ENCODE data around the gene LPP.

The LPP gene

GRCh38 chr3:188299068-188299467 is 145.1 kb downstream of the LPP start:
- no peak for DNase-seq (ENCODE audit: low read depth in 2 of 2)

- no peak for DNase-seq (ENCODE audit: low read depth in 2 of 2)
These were observed 145.8 kb downstream of the LPP start for GRCh38 chr3:188299708-188300107.

GRCh38 chr3:188301147-188301546 is 147.2 kb downstream of the LPP start:
- DNase-seq (ENCODE audit: low read depth in 2 of 2): no peak

GRCh38 chr3:188303286-188303799 is 149.4 kb downstream of the LPP start:
- no peak for DNase-seq (ENCODE audit: low read depth in 2 of 2)

GRCh38 chr3:188303823-188304222 is 149.9 kb downstream of the LPP start:
- DNase-seq (ENCODE audit: low read depth in 2 of 2): no peak

GRCh38 chr3:188304501-188304900 is 150.5 kb downstream of the LPP start:
- DNase-seq (ENCODE audit: low read depth in 2 of 2): no peak

GRCh38 chr3:188305220-188305619 is 151.3 kb downstream of the LPP start:
- no peak for DNase-seq (ENCODE audit: low read depth in 2 of 2)

- no peak for DNase-seq (ENCODE audit: low read depth in 2 of 2)
These were observed 152.6 kb downstream of the LPP start for GRCh38 chr3:188306435-188307005.

GRCh38 chr3:188309437-188310269 is 155.7 kb downstream of the LPP start:
- DNase-seq (ENCODE audit: low read depth in 2 of 2): no peak

GRCh38 chr3:188310270-188310710 is 156.3 kb downstream of the LPP start:
- peak; percentile 35 to 39 for DNase-seq (ENCODE audit: low read depth in 2 of 2)

- DNase-seq (ENCODE audit: low read depth in 2 of 2): no peak
These were observed 161.6 kb downstream of the LPP start for GRCh38 chr3:188315553-188315952.

- DNase-seq (ENCODE audit: low read depth in 2 of 2): no peak
These were observed 162.2 kb downstream of the LPP start for GRCh38 chr3:188316021-188316722.

- DNase-seq (ENCODE audit: low read depth in 2 of 2): no peak
These were observed 162.7 kb downstream of the LPP start for GRCh38 chr3:188316723-188317070.

GRCh38 chr3:188319569-188319968 is 165.6 kb downstream of the LPP start:
- peak in 1 of 2 experiments; percentile 30 for DNase-seq (ENCODE audit: low read depth in 2 of 2)

GRCh38 chr3:188320757-188321156 is 166.8 kb downstream of the LPP start:
- peak; percentile 39 to 40 for DNase-seq (ENCODE audit: low read depth in 2 of 2)

- no peak for DNase-seq (ENCODE audit: low read depth in 2 of 2)
These were observed 167.3 kb downstream of the LPP start for GRCh38 chr3:188321258-188321657.

- no peak for DNase-seq (ENCODE audit: low read depth in 2 of 2)
These were observed 168.4 kb downstream of the LPP start for GRCh38 chr3:188322135-188322887.

- DNase-seq (ENCODE audit: low read depth in 2 of 2): no peak
These were observed 169.3 kb downstream of the LPP start for GRCh38 chr3:188323067-188323842.

- DNase-seq (ENCODE audit: low read depth in 2 of 2): no peak
These were observed 172.2 kb downstream of the LPP start for GRCh38 chr3:188326111-188326510.

GRCh38 chr3:188326968-188327367 is 173.0 kb downstream of the LPP start:
- DNase-seq (ENCODE audit: low read depth in 2 of 2): no peak

- DNase-seq (ENCODE audit: low read depth in 2 of 2): no peak
These were observed 173.5 kb downstream of the LPP start for GRCh38 chr3:188327433-188327832.
